Cardiac fibroblast (primary cell): Measurements from ENCODE around the gene OR2M4.

Source experiments
- DNase-seq, 2 donors: peaks; one replicate each; pipeline versions ENCODE4 v3.0.0 to v3.0.0-alpha.2; 2010; ENCODE audit warnings: low read depth in 2 of 2
- H3K4me3 ChIP-seq, 2 donors: replicated peaks in 1 of 2; 1 replicate in 1 of 2; 2 replicates in 1 of 2; pipeline ENCODE4 v1.5.1; 2011; ENCODE audit warnings: low read depth in 2 of 2, low read length in 2 of 2, mild to moderate bottlenecking in 2 of 2, moderate library complexity in 1 of 2
- TF ChIP-seq, protein P1 (sequence below): IDR thresholded peaks from one replicate; pipeline ENCODE4 v1.5.1; 2011; ENCODE audit warnings: low read depth, mild to moderate bottlenecking, low read length, inconsistent platforms

Gene OR2M4, protein sequence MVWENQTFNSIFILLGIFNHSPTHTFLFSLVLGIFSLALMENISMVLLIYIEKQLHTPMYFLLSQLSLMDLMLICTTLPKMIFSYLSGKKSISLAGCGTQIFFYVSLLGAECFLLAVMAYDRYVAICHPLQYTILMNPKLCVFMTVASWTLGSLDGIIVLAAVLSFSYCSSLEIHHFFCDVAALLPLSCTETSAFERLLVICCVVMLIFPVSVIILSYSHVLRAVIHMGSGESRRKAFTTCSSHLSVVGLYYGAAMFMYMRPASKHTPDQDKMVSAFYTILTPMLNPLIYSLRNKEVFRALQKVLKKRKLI

DNA sequence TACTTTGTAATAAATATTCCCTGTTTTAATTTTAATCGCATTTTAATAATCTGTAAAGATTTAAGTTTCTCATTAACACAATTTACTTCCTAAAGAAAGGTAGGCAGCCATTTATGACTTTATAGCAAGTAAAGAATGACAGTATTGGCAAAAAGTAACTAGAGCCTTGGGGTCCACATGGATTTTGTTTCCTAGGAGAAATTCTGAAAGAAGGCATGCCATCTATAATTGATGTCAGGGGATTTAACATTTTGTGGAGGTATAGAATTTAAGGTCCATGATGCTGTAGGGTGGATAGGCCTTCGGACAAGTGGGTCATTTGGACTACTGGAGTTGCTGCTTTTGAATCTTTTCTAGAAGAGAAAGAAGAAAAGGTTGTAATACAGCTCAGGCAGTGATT, at the start of gene OR2M4:
Gene OR2M4, plus strand, starts transcription at position 301 of the 400 bp plus-strand sequence. CDS start 7,512 bp downstream, outside the sequence.
- TF ChIP-seq, protein P1, sequence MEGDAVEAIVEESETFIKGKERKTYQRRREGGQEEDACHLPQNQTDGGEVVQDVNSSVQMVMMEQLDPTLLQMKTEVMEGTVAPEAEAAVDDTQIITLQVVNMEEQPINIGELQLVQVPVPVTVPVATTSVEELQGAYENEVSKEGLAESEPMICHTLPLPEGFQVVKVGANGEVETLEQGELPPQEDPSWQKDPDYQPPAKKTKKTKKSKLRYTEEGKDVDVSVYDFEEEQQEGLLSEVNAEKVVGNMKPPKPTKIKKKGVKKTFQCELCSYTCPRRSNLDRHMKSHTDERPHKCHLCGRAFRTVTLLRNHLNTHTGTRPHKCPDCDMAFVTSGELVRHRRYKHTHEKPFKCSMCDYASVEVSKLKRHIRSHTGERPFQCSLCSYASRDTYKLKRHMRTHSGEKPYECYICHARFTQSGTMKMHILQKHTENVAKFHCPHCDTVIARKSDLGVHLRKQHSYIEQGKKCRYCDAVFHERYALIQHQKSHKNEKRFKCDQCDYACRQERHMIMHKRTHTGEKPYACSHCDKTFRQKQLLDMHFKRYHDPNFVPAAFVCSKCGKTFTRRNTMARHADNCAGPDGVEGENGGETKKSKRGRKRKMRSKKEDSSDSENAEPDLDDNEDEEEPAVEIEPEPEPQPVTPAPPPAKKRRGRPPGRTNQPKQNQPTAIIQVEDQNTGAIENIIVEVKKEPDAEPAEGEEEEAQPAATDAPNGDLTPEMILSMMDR, result no peak
- DNase-seq, result no peak
- no peak within 1 kb of the TSS for H3K4me3 ChIP-seq

GRCh38 chr1:248183996-248184395, 47.2 kb upstream of the OR2M4 start:
- TF ChIP-seq, protein P1, result no peak
- no peak overlapping the region for H3K4me3 ChIP-seq
- DNase-seq, result no peak

DNA sequence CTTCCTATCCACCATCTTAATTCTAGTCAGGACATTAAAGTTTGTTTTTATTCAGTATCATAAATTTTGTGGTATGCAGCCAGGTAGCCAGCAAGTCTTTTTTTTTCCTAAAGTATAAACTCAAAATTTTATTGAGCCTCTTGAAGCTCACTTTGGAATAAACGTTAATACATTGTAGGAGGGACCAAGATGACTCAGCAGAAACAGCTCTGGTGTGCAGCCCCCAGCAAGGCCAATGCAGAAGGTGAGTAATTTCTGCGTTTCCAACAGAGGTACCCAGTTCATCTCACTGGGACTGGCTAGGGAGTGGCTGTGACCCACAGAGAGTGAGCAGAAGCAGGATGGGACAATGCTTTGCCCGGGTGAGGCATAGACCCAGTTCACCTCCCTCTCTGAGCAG, 43.9 kb upstream of the OR2M4 start:
- DNase-seq, result no peak
- H3K4me3 ChIP-seq, result no peak overlapping the region
- TF ChIP-seq, protein P1, result no peak

- DNase-seq, result no peak
- H3K4me3 ChIP-seq, result no peak overlapping the region
- TF ChIP-seq, protein P1, result no peak
These were observed 42.2 kb upstream of the OR2M4 start for GRCh38 chr1:248189026-248189425.

DNA sequence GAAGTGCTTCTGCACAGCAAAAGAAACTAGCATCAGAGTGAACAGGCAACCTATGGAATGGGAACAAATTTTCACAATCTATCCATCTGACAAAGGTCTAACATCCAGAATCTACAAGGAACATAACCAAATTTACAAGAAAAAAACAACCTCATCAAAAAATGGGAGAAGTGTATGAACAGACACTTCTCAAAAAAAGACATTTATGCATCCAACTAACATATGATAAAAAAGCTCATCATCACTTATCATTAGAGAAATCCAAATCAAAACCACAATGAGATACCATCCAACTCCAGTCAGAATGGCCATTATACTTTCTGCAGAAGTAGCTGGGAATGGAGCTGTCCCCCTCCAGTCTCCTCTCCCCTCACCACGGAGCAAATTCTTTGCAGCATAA, 37.1 kb upstream of the OR2M4 start:
- DNase-seq, result no peak
- no peak overlapping the region for H3K4me3 ChIP-seq
- TF ChIP-seq, protein P1, result no peak

DNA sequence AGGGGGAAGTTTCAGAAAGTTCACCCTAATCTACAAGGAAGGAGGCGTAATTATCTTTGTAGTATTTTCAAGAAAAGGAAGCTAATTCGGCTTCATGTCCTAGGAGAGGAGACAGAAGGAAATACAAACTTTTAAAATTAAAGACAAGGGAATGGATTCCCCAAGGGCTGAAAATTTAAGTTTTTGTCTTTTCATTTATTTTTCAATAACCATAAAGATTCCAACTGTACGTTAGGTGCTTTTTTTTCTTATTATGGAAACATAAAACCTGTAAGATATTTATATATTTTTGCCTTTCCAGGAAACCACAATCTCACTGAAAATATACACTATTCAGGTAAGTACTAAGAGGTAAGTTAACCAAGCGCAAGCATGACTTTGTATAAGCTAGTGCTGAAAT, 34.3 kb upstream of the OR2M4 start, which contains the start of gene OR2M3:
Gene OR2M3, plus strand, starts transcription at position 301 of the 400 bp plus-strand sequence. CDS start 5,803 bp downstream, outside the sequence.
- no peak within 1 kb of the TSS for H3K4me3 ChIP-seq
- DNase-seq, result no peak
- TF ChIP-seq, protein P1, result no peak
